IPS-20b (cell line): Measurements from ENCODE around the gene WBP11.
A peak's percentile ranks its signal among the peaks of the same experiment; 100 is the strongest.

ENCODE experiments used
- H3K27ac ChIP-seq: one replicate; pipeline ENCODE4 v1.5.1; 2013; ENCODE audit warnings: low read length
- H3K27me3 ChIP-seq: 2 replicates; pipeline ENCODE4 v1.6.1; 2013; ENCODE audit warnings: mild to moderate bottlenecking, low read length, inconsistent platforms; ENCODE audit not compliant: insufficient read depth
- H3K36me3 ChIP-seq: 2 replicates; pipeline ENCODE4 v1.6.1; 2013; ENCODE audit warnings: low read depth, mild to moderate bottlenecking, inconsistent platforms, low read length, moderate library complexity; ENCODE audit not compliant: insufficient read depth
- H3K4me1 ChIP-seq: 2 replicates; pipeline ENCODE4 v1.6.1; 2013; ENCODE audit warnings: mild to moderate bottlenecking, control low read depth, inconsistent platforms, low read length, moderate library complexity; ENCODE audit not compliant: insufficient read depth
- H3K4me3 ChIP-seq: 2 replicates; pipeline ENCODE4 v1.5.1; 2013; ENCODE audit warnings: mild to moderate bottlenecking, low read length, inconsistent platforms
- H3K9ac ChIP-seq: 2 replicates; pipeline ENCODE4 v1.6.1; 2013; ENCODE audit warnings: low read depth, mild to moderate bottlenecking, inconsistent platforms, low read length, moderate library complexity
- H3K9me3 ChIP-seq: 2 replicates; pipeline ENCODE4 v1.6.1; 2013; ENCODE audit warnings: mild to moderate bottlenecking, low read depth, low read length, inconsistent platforms; ENCODE audit not compliant: insufficient read depth

The WBP11 gene

DNA sequence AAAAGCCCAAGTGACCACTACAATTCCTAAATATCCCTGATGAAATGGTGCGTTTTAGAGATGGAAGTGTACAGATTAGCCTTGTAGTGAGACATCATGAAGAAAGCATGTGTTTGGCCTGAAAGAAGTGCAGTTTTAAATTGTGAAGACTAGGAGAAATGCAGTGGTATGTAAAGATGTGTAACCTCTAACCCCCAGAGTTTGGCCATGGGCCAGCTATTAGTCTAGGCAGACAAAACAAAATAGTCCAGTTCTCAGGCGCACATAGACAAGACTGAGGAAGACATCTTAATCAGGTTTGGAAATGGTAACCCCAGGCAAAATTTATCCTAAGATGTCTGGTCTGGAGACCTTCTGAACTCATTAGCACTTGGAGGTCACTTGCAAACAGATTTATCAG lies 23.4 kb downstream of the WBP11 start:
- H3K27ac ChIP-seq = no peak overlapping the region
- H3K9me3 ChIP-seq = no peaks in the 10 kb centered on the region
- H3K36me3 ChIP-seq = peaks cover 8% of the 10 kb centered on the region; the same call in 1 of the 2 replicates
- no peaks in the 10 kb centered on the region for H3K27me3 ChIP-seq
- no peak overlapping the region for H3K4me3 ChIP-seq
- H3K4me1 ChIP-seq = peaks cover 13% of the 10 kb centered on the region; the same call in 1 of the 2 replicates
- no peak overlapping the region for H3K9ac ChIP-seq

DNA sequence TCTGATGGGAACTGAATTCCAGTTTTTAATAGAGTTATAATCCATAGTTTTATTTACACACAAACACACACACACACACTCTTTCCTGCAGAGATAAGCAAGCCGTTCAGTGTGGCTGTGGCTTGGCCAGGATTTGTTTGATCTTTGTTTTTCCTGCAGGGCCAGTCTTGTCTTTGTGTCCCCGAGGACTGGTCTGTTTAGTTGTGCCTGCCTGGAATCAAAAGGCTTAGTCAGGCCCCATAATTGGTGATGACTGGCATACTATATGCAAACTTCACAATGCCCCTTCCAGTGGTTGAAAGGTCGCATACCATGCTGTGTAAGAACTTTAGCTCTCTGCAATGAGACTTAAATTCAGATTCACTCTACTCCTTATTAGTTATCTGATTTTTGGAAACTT lies 26.0 kb downstream of the WBP11 start:
- Histone ChIP-seq H3K4me1 (peaks cover 13% of the 10 kb centered on the region; the same call in 1 of the 2 replicates), H3K4me3 (no peak overlapping the region), H3K27ac (no peak overlapping the region), H3K9ac (no peak overlapping the region), H3K36me3 (no peaks in the 10 kb centered on the region), H3K27me3 (no peaks in the 10 kb centered on the region), H3K9me3 (no peaks in the 10 kb centered on the region)

DNA sequence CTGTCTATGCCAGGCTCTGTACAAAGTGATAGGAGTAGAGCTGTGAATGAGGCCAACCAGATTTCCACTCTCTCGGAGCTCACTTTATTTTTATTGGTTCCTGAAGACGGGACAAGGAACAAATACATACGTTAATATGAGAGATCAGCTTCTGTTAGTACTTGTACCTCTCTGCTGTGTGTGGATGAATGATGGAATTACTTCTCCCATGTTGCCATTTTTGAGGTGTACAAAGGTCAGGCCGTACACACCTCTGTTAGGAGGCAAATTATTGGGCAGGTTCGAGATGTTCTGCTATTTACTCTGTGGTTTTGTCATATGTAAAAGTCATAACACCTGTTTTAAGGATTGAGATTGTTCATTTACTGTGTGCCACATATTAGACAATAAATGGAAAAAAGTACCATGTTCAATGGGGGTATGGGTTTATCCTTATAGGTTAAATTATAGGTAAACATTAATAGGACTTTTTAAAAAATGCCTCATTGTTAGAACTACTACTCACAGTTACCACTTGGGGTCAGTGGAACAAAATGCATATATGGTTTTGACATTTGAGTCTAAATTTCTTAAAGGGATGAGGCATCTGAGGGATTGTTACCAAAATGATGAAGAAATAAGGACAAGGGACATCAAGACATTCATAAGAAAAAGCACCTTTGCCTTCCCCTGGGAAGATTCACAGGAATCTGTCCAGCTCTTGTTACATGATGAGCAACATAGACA lies 26.9 kb downstream of the WBP11 start:
- Histone ChIP-seq H3K9me3 (no peaks in the 10 kb centered on the region), H3K4me3 (peak overlapping the region; percentile 8; the same call in 1 of the 2 replicates), H3K4me1 (peaks cover 20% of the 10 kb centered on the region; the same call in 1 of the 2 replicates), H3K36me3 (no peaks in the 10 kb centered on the region), H3K27me3 (no peaks in the 10 kb centered on the region), H3K9ac (no peak overlapping the region), H3K27ac (no peak overlapping the region)

DNA sequence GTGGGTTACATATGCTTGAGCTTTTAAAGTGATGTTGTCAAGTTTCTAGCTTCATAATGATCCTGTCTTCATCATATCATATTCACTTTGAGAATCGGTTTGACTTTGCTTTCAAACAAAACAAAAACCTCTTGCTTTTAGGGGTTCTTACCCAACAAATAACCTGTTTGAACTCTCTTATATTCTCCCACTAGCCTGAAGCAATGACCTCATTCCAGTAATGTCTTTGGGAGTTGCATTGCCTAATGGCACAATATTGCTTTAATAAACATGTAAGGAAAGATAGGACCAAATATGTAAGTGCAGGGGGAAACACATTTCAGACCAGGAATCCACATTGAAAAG lies 27.7 kb downstream of the WBP11 start:
- no peak overlapping the region for H3K27ac ChIP-seq
- H3K4me1 ChIP-seq = peaks cover 20% of the 10 kb centered on the region; the same call in 1 of the 2 replicates
- H3K9me3 ChIP-seq = no peaks in the 10 kb centered on the region
- H3K36me3 ChIP-seq = no peaks in the 10 kb centered on the region
- H3K4me3 ChIP-seq = peak overlapping the region; percentile 90
- H3K27me3 ChIP-seq = no peaks in the 10 kb centered on the region
- peak overlapping the region; percentile 87; the same call in 1 of the 2 replicates for H3K9ac ChIP-seq

DNA sequence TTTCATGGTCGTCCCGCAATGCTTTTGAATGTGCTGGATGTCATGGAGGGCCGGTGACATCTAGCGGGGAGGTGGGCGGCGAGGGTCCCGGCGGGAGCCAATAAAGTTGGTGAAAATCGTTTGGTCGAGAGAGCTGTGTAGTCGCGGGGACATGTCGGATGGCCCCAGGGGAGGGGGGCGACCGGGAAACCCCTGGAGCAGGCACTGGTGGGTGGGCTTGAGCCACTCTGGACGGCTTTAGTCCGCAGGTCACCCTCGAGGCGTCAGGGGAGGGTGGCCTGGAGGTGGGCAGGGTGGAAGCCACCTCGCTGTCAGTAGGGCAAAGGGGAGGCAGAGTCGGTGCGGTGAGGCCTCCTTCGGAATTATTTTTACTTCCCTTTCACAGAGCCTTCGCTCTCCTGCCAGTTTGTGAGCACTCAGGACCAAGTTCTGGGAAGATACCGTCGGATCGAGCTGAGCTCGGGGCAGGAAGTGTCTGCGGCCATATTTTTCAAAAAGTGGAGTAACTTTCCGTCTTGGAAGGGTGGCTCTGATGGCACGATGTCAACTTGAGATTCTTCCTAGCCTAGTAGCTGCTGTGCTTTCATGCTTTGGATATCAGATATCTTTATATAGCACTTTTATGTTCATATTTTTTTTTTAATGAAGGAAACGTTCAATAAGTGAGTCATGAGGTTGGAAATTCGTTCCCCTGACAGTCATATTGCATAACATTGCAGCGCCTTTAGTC lies 28.2 kb downstream of the WBP11 start:
- peak overlapping the region; percentile 87; the same call in 1 of the 2 replicates for H3K9ac ChIP-seq
- no peak overlapping the region for H3K27ac ChIP-seq
- H3K27me3 ChIP-seq = no peaks in the 10 kb centered on the region
- H3K4me3 ChIP-seq = peak overlapping the region; percentile 90
- H3K4me1 ChIP-seq = peaks cover 20% of the 10 kb centered on the region; the same call in 1 of the 2 replicates
- no peaks in the 10 kb centered on the region for H3K36me3 ChIP-seq
- no peaks in the 10 kb centered on the region for H3K9me3 ChIP-seq

DNA sequence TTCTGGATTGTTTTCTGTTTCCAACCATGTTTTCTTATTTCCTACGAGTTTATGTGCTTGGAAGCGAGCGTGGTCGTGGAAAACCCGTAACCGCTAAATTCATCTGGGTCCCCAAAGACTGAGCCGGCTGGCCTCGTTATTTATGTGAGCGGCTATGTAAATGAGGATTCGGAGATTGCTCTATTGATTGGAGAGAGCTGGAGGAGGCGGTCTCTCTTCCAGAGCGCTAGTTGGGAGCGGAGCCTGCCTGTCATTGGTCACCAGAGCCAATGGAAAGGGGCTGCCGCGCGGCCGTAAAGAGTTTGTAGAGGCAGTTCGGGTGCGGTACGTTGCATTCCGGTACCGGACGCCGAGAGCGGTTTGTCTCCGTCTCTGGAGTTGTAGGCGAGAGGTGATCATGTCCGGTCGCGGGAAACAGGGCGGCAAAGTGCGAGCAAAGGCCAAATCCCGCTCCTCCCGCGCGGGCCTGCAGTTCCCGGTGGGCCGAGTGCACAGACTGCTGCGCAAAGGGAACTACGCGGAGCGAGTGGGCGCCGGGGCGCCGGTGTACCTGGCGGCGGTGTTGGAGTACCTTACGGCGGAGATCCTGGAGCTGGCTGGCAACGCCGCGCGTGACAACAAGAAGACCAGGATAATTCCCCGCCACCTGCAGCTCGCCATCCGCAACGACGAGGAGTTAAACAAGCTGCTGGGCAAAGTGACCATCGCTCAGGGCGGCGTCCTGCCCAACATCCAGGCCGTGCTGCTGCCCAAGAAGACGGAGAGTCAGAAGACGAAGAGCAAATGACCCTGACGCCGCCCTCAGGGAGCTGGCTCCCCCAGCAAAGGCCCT lies 29.0 kb downstream of the WBP11 start:
- peak overlapping the region; percentile 87 for H3K27ac ChIP-seq
- no peaks in the 10 kb centered on the region for H3K36me3 ChIP-seq
- H3K27me3 ChIP-seq = no peaks in the 10 kb centered on the region
- H3K9ac ChIP-seq = peak overlapping the region; percentile 87; the same call in 1 of the 2 replicates
- no peaks in the 10 kb centered on the region for H3K9me3 ChIP-seq
- H3K4me3 ChIP-seq = peak overlapping the region; percentile 90
- H3K4me1 ChIP-seq = peaks cover 20% of the 10 kb centered on the region; the same call in 1 of the 2 replicates

DNA sequence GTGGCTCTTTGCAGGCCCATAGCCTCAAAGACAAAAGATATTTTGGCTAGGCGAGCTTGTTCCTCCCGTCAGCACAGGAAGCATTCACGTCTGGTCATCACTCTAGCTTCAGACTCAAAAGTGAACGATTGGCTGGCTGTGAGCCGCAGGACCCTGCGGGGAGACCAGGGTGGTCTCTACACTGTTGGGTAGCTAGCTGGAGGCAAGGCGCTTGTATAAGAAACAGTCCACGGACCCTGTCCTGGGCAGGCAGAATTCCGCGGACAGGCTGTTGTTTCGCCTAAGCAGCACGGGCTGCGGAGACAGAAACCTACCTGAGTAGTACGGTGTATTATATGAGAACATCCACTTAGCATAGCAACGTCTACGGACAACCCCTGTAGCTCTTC lies 29.6 kb downstream of the WBP11 start:
- Histone ChIP-seq H3K4me1 (peaks cover 20% of the 10 kb centered on the region; the same call in 1 of the 2 replicates), H3K27ac (peak overlapping the region; percentile 87), H3K9me3 (no peaks in the 10 kb centered on the region), H3K4me3 (peak overlapping the region; percentile 90; the same call in 1 of the 2 replicates), H3K9ac (peak overlapping the region; percentile 87; the same call in 1 of the 2 replicates), H3K27me3 (no peaks in the 10 kb centered on the region), H3K36me3 (no peaks in the 10 kb centered on the region)

DNA sequence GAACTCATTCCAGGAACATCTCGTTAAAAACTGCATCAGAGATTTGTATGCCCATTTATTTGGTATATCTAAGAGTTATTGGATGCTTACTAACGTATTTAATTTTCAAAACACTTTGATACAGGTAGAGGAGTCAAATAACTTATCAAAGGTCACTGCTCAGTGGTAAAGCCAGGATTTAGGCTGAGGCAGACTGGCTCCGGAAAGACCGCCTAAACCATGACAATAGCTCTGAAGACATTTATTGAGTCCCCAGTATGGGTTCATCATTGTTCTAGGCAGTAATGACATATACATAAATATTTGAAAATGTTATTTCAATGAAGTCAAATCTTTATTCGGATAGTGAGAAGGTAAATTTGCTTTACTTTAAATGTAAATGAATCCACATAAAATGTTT lies 30.3 kb downstream of the WBP11 start:
- H3K4me3 ChIP-seq = peak overlapping the region; percentile 90; the same call in 1 of the 2 replicates
- H3K36me3 ChIP-seq = 0 out of 2 replicates have a peak, but pooled peaks cover 1% of the 10 kb centered on the region
- no peaks in the 10 kb centered on the region for H3K9me3 ChIP-seq
- no peak overlapping the region for H3K27ac ChIP-seq
- H3K9ac ChIP-seq = peak overlapping the region; percentile 87; the same call in 1 of the 2 replicates
- H3K4me1 ChIP-seq = peaks cover 20% of the 10 kb centered on the region; the same call in 1 of the 2 replicates
- H3K27me3 ChIP-seq = no peaks in the 10 kb centered on the region

DNA sequence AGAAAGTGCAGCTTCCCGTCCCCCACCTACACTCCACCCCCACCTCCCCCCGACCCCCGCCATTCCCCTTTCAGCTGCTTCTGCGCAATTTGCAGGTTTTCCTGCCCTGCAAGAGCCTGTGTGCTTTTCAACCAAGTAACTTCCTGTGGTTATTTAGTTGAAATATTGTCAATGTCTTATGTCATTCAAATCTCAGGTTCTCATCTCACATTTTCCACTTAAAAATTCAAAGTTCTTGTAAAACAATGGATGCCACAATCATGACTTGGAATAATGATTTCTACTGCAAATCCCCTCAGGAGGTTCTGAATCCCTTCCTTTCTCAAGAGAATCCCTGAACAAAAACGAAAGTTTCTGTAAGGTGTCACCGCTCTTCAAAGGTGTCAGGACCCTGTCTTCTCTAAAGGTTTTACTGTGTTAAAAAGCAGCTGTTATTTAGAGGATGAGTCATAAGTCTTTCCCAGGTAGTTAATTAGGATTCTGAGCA lies 31.6 kb downstream of the WBP11 start:
- 0 out of 2 replicates have a peak, but pooled peaks cover 8% of the 10 kb centered on the region for H3K36me3 ChIP-seq
- H3K27ac ChIP-seq = peak overlapping the region; percentile 98

DNA sequence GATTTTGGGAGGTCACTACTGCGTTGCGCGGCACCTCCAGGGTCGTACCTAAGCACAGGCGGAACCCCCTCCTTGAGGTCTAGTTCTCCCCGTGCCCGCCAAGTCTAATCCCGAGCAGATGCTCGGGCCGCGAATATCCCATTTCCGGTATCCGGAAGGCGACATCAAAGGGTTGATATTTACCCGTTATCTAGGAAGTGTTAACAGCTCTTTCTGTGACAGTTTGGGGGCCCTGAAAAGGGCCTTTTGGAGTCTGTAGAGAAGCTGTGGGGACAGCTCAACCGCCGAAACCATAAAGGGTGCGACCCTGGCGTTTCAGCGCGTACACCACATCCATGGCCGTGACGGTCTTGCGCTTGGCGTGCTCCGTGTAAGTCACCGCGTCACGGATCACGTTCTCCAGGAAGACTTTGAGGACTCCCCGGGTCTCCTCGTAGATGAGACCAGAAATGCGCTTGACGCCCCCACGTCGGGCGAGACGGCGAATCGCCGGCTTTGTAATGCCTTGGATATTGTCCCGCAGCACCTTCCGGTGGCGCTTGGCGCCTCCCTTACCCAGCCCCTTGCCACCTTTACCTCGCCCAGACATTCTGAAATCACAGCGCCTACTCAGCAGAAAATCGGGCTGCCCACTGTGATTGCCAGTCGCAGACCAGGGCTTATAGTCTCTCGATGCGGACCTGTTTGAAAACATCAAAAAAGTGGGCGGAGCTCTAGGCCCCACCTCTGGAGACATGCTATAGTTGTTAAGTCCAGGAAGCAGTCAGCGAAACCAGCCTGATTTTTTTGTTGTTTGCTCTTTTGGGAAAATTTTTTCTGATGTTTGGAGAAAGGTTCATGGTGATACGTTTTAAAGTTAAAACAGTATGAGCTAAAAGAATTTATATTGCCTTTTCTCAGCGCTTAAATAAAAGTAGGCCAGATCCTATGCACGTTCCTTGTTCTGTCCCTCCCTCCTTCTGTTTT lies 32.5 kb downstream of the WBP11 start:
- H3K9me3 ChIP-seq = no peaks in the 10 kb centered on the region
- peak overlapping the region; percentile 98 for H3K9ac ChIP-seq
- peaks cover 10% of the 10 kb centered on the region; the same call in 1 of the 2 replicates for H3K36me3 ChIP-seq
- H3K27me3 ChIP-seq = no peaks in the 10 kb centered on the region
- H3K4me1 ChIP-seq = peaks cover 10% of the 10 kb centered on the region; the same call in 1 of the 2 replicates
- H3K4me3 ChIP-seq = peak overlapping the region; percentile 97
- peak overlapping the region; percentile 98 for H3K27ac ChIP-seq

More for the DNA sequence above, 31.6 kb downstream of the WBP11 start:
- Histone ChIP-seq H3K9ac (peak overlapping the region; percentile 98; the same call in 1 of the 2 replicates), H3K9me3 (no peaks in the 10 kb centered on the region), H3K4me1 (peaks cover 16% of the 10 kb centered on the region; the same call in 1 of the 2 replicates), H3K27me3 (no peaks in the 10 kb centered on the region), H3K4me3 (peak overlapping the region; percentile 97)
